HEK293 (cell line): ENCODE data around the gene GALNTL6.

Experiments
- CTCF ChIA-PET: fragments of 350-600 bp; formaldehyde crosslinking; extraction: SDS; loops from one replicate; lab custom pipeline; 2021; ENCODE audit warnings: antibody characterized with exemption; lab: Yijun Ruan, JAX
- POLR2A ChIA-PET: fragments of 300-600 bp; formaldehyde crosslinking; extraction: SDS; loops from one replicate; lab custom pipeline; 2020; ENCODE audit warnings: antibody characterized with exemption, inconsistent platforms; lab: Yijun Ruan, JAX
- H3K27ac ChIP-seq: fragments of 200-500 bp; sonication (Bioruptor generic); 2 replicates; pipeline ENCODE4 v1.5.1; 2014; ENCODE audit warnings: low read depth, low read length, control low read depth, inconsistent platforms; ENCODE audit errors: extremely low read depth
- H3K36me3 ChIP-seq, 2 experiments: fragments of 200-500 bp in 1 of 2; sonication (Bioruptor generic) in 1 of 2; 1 replicate in 1 of 2; 2 replicates in 1 of 2; pipeline ENCODE4 v1.5.1; 2014 to 2017; ENCODE audit warnings: inconsistent platforms in 2 of 2, low read length in 2 of 2; ENCODE audit not compliant: control insufficient read depth in 2 of 2, insufficient read depth in 1 of 2
- H3K4me1 ChIP-seq: fragments of 200-500 bp; sonication (Bioruptor generic); 2 replicates; pipeline ENCODE4 v1.5.1; 2014; ENCODE audit warnings: mild to moderate bottlenecking, low read length, inconsistent platforms; ENCODE audit not compliant: control insufficient read depth, insufficient read depth
- H3K4me3 ChIP-seq: 2 replicates; pipeline ENCODE4 v1.5.1; 2011; ENCODE audit warnings: low read depth, mild to moderate bottlenecking, control low read depth, low read length, moderate library complexity
- H3K9me3 ChIP-seq: fragments of 200-500 bp; sonication (Bioruptor generic); 2 replicates; pipeline ENCODE4 v1.5.1; 2014; ENCODE audit warnings: low read depth, low read length, inconsistent platforms; ENCODE audit not compliant: control insufficient read depth, insufficient read depth
- HOXC10 ChIP-seq: sonication (generic); formaldehyde crosslinking; IDR thresholded peaks from 2 replicates; pipeline ENCODE4 v1.8.1; 2023; ENCODE audit warnings: mild to moderate bottlenecking, missing genetic modification reagents
- KLF16 ChIP-seq: fragments of 450-650 bp; formaldehyde crosslinking; IDR thresholded peaks from 2 replicates; pipeline ENCODE4 v1.5.1; 2017; ENCODE audit warnings: missing biosample characterization, missing genetic modification characterization
- KLF8 ChIP-seq: fragments of 450-650 bp; formaldehyde crosslinking; IDR thresholded peaks from 2 replicates; pipeline ENCODE4 v1.5.1; 2016; ENCODE audit warnings: missing biosample characterization, missing genetic modification characterization
- PRDM1 ChIP-seq: fragments of 450-650 bp; formaldehyde crosslinking; IDR thresholded peaks from 2 replicates; pipeline ENCODE4; 2016; ENCODE audit warnings: missing biosample characterization, missing genetic modification characterization
- PRDM2 ChIP-seq: fragments of 450-650 bp; formaldehyde crosslinking; IDR thresholded peaks from 2 replicates; pipeline ENCODE4 v1.5.1; 2016; ENCODE audit warnings: missing biosample characterization, missing genetic modification characterization, borderline replicate concordance
- TCF7L2 ChIP-seq: IDR thresholded peaks from 2 replicates; pipeline ENCODE4 v1.6.1; 2011; ENCODE audit warnings: low read depth, mild to moderate bottlenecking, inconsistent platforms, low read length, moderate library complexity, borderline replicate concordance
- ZBTB17 ChIP-seq: fragments of 450-650 bp; formaldehyde crosslinking; IDR thresholded peaks from 2 replicates; pipeline ENCODE4 v1.5.1; 2016; ENCODE audit warnings: missing biosample characterization, missing genetic modification characterization
- ZBTB20 ChIP-seq: fragments of 450-650 bp; formaldehyde crosslinking; IDR thresholded peaks from 2 replicates; pipeline ENCODE4 v1.5.1; 2016; ENCODE audit warnings: missing biosample characterization, missing genetic modification characterization
- ZBTB8A ChIP-seq: fragments of 450-650 bp; formaldehyde crosslinking; IDR thresholded peaks from 2 replicates; pipeline ENCODE4 v1.5.1; 2016; ENCODE audit warnings: missing biosample characterization, missing genetic modification characterization
- ZFHX2 ChIP-seq: fragments of 450-650 bp; formaldehyde crosslinking; conservative IDR thresholded peaks from 2 replicates; pipeline ENCODE4 v1.5.1; 2016; ENCODE audit warnings: missing biosample characterization, missing genetic modification characterization
- ZFP3 ChIP-seq: fragments of 450-650 bp; formaldehyde crosslinking; IDR thresholded peaks from 2 replicates; pipeline ENCODE4 v1.5.1; 2016; ENCODE audit warnings: low read depth, missing biosample characterization, missing genetic modification characterization
- ZNF114 ChIP-seq: fragments of 450-650 bp; formaldehyde crosslinking; IDR thresholded peaks from 2 replicates; pipeline ENCODE4 v1.5.0; 2017; ENCODE audit warnings: missing biosample characterization, missing genetic modification characterization
- ZNF121 ChIP-seq: fragments of 450-650 bp; formaldehyde crosslinking; IDR thresholded peaks from 2 replicates; pipeline ENCODE4 v1.5.1; 2016; ENCODE audit warnings: missing biosample characterization, missing genetic modification characterization
- ZNF132 ChIP-seq: fragments of 450-650 bp; formaldehyde crosslinking; IDR thresholded peaks from 2 replicates; pipeline ENCODE4 v1.5.1; 2017; ENCODE audit warnings: missing biosample characterization, missing genetic modification characterization, borderline replicate concordance
- ZNF133 ChIP-seq: fragments of 450-650 bp; formaldehyde crosslinking; IDR thresholded peaks from 2 replicates; pipeline ENCODE4 v1.5.1; 2016; ENCODE audit warnings: missing biosample characterization, missing genetic modification characterization
- ZNF138 ChIP-seq: fragments of 450-650 bp; formaldehyde crosslinking; IDR thresholded peaks from 2 replicates; pipeline ENCODE4 v1.5.1; 2016; ENCODE audit warnings: missing biosample characterization, missing genetic modification characterization, borderline replicate concordance
- ZNF211 ChIP-seq: fragments of 450-650 bp; formaldehyde crosslinking; IDR thresholded peaks from 2 replicates; pipeline ENCODE4 v1.5.1; 2016; ENCODE audit warnings: low read depth, missing biosample characterization, missing genetic modification characterization
- ZNF221 ChIP-seq: fragments of 450-650 bp; formaldehyde crosslinking; IDR thresholded peaks from 2 replicates; pipeline ENCODE4 v1.5.1; 2017; ENCODE audit warnings: missing biosample characterization, missing genetic modification characterization, borderline replicate concordance
- ZNF248 ChIP-seq: fragments of 450-650 bp; formaldehyde crosslinking; IDR thresholded peaks from 2 replicates; pipeline ENCODE4 v1.5.1; 2017; ENCODE audit warnings: missing biosample characterization, missing genetic modification characterization
- ZNF292 ChIP-seq: fragments of 450-650 bp; formaldehyde crosslinking; IDR thresholded peaks from 2 replicates; pipeline ENCODE4 v1.5.1; 2016; ENCODE audit warnings: low read depth, missing biosample characterization, missing genetic modification characterization, borderline replicate concordance
- ZNF404 ChIP-seq: fragments of 450-650 bp; formaldehyde crosslinking; IDR thresholded peaks from 2 replicates; pipeline ENCODE4 v1.5.1; 2017; ENCODE audit warnings: missing biosample characterization, missing genetic modification characterization
- TF ChIP-seq, protein P1 (sequence below): fragments of 450-650 bp; formaldehyde crosslinking; IDR thresholded peaks from 2 replicates; pipeline ENCODE4 v1.5.1; 2016; ENCODE audit warnings: missing biosample characterization, missing genetic modification characterization
- TF ChIP-seq, protein P2 (sequence below): fragments of 450-650 bp; formaldehyde crosslinking; IDR thresholded peaks from 2 replicates; pipeline ENCODE4 v1.5.1; 2016; ENCODE audit warnings: missing biosample characterization, missing genetic modification characterization

GALNTL6 gene

GRCh38 chr4:172129593-172129992 is 316.4 kb downstream of the GALNTL6 start:
- Histone ChIP-seq H3K4me3 (no peak overlapping the region), H3K27ac (no peak overlapping the region), H3K36me3 (no peaks in the 10 kb centered on the region), H3K9me3 (no peaks in the 10 kb centered on the region), H3K4me1 (peaks cover 10% of the 10 kb centered on the region; the same call in 1 of the 2 replicates)
- ChIA-PET CTCF (no interaction called here), POLR2A (no interaction called here)
- no peak for TF ChIP-seq ZBTB8A (tag by site-specific recombination)
- no peak for TF ChIP-seq ZNF292 (tag by site-specific recombination)
- no peak for TF ChIP-seq ZNF248 (tag by site-specific recombination)
- no peak for TF ChIP-seq ZNF404 (tag by site-specific recombination)
- TF ChIP-seq ZBTB20 (tag by site-specific recombination) = no peak
- TF ChIP-seq TCF7L2 = no peak
- TF ChIP-seq ZNF132 (tag by site-specific recombination) = no peak
- TF ChIP-seq ZFP3 (tag by site-specific recombination) = no peak
- TF ChIP-seq KLF8 (tag by site-specific recombination) = no peak
- TF ChIP-seq ZFHX2 = no peak

DNA sequence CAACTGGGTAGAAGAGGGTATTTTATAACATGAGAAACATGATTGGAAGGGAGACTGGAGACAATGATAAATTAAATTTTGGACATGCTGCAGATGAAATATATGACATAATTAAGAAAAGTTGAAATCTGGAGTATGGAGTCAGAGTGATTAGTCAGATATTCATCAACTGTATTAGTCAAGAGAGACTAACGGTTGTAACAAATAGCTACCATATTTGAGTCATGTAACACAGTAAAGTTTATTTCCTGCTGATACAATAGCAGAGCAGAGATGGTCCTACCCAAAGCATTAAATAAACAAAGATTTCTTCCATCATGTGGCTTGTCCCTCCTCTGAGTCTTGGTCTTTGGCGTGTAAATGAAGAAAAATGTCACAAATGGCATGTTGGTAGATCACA is 321.3 kb downstream of the GALNTL6 start:
- CTCF ChIA-PET = interaction anchor here (0.8 kb wide), 1 partner anchor 43 kb away, joined by 4 read pairs; no protein-coding TSS in a partner anchor
- TF ChIP-seq PRDM2 (no peak), PRDM1 (tag by site-specific recombination) (no peak), ZBTB8A (tag by site-specific recombination) (no peak), ZNF114 (tag by site-specific recombination) (no peak), KLF16 (tag by site-specific recombination) (no peak), ZNF138 (tag by site-specific recombination) (no peak), ZNF133 (tag by site-specific recombination) (no peak), ZNF211 (no peak), HOXC10 (CRISPR knock-in tag) (no peak), ZNF121 (tag by site-specific recombination) (no peak), ZBTB17 (tag by site-specific recombination) (no peak), ZNF221 (tag by site-specific recombination) (no peak)
- TF ChIP-seq, protein P1, sequence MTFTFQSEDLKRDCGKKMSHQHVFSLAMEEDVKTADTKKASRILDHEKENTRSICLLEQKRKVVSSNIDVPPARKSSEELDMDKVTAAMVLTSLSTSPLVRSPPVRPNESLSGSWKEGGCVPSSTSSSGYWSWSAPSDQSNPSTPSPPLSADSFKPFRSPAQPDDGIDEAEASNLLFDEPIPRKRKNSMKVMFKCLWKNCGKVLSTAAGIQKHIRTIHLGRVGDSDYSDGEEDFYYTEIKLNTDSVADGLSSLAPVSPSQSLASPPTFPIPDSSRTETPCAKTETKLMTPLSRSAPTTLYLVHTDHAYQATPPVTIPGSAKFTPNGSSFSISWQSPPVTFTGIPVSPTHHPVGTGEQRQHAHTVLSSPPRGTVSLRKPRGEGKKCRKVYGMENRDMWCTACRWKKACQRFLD (tag by site-specific recombination) = no peak
- TF ChIP-seq, protein P2, sequence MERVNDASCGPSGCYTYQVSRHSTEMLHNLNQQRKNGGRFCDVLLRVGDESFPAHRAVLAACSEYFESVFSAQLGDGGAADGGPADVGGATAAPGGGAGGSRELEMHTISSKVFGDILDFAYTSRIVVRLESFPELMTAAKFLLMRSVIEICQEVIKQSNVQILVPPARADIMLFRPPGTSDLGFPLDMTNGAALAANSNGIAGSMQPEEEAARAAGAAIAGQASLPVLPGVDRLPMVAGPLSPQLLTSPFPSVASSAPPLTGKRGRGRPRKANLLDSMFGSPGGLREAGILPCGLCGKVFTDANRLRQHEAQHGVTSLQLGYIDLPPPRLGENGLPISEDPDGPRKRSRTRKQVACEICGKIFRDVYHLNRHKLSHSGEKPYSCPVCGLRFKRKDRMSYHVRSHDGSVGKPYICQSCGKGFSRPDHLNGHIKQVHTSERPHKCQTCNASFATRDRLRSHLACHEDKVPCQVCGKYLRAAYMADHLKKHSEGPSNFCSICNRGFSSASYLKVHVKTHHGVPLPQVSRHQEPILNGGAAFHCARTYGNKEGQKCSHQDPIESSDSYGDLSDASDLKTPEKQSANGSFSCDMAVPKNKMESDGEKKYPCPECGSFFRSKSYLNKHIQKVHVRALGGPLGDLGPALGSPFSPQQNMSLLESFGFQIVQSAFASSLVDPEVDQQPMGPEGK (tag by site-specific recombination) = no peak
- no peaks in the 10 kb centered on the region for H3K36me3 ChIP-seq
- H3K9me3 ChIP-seq = no peaks in the 10 kb centered on the region
- no peak overlapping the region for H3K4me3 ChIP-seq
- H3K27ac ChIP-seq = no peak overlapping the region
- POLR2A ChIA-PET = no interaction called here
- peaks cover 10% of the 10 kb centered on the region; the same call in 1 of the 2 replicates for H3K4me1 ChIP-seq
